Transverse colon (tissue), 4 donors: Measurements from ENCODE around the gene TMEM237.

Experiments
- CTCF ChIP-seq, 5 experiments: fragments of 200-600 bp in 3 of 5; fragments of 450-650 bp in 2 of 5; sonication (generic) in 3 of 5; IDR thresholded peaks; 1 replicate in 2 of 5; 2 replicates in 3 of 5; pipeline ENCODE4 v1.5.1; 2016 to 2017; ENCODE audit warnings: antibody characterized with exemption in 5 of 5, inconsistent platforms in 3 of 5, mild to moderate bottlenecking in 2 of 5, moderate library complexity in 1 of 5
- EP300 ChIP-seq: sonication (generic); formaldehyde crosslinking; IDR thresholded peaks from one replicate; pipeline ENCODE4 v1.6.1; 2017; ENCODE audit warnings: antibody characterized with exemption, low read depth
- POLR2A ChIP-seq: fragments of 450-650 bp; IDR thresholded peaks from one replicate; pipeline ENCODE4 v1.6.1; 2016; ENCODE audit warnings: antibody characterized with exemption, mild to moderate bottlenecking, moderate library complexity
- POLR2AphosphoS5 ChIP-seq, 3 donors: sonication (generic); formaldehyde crosslinking; IDR thresholded peaks; one replicate each; pipeline ENCODE4 v1.6.1; 2016; ENCODE audit warnings: antibody characterized with exemption in 3 of 3

- TF ChIP-seq CTCF (IDR thresholded peaks at IDR 0.05), result no peak
- TF ChIP-seq POLR2A, result no peak
- no peak for TF ChIP-seq POLR2AphosphoS5 (IDR thresholded peaks at IDR 0.05)
- no peak for TF ChIP-seq EP300
Observed at GRCh38 chr2:201628545-201628944, 14.8 kb downstream of the TMEM237 start.
